ENCODE results near the gene GP1BA. TPM values are rescaled to one million over a fixed set of nuclear protein-coding genes. Genes with fewer than 3 reads are reported as not detected.

GP1BA gene
- total and polyA plus RNA-seq, 2 donors (not counting 1 experiment from before 2014, with no cell fraction given): not detected

- no peak overlapping the region for H3K9ac ChIP-seq (ENCODE audit: insufficient read depth, low read length)
These were observed 21.4 kb downstream of the GP1BA start for GRCh38 chr17:4953451-4953961.

GRCh38 chr17:4955091-4955490, 23.0 kb downstream of the GP1BA start:
- TF ChIP-seq EZH2 (IDR thresholded peaks at IDR 0.05; ENCODE audit: low read length, missing control alignments) (no peak), CTCF (conservative IDR thresholded peaks at IDR 0.05 in 1 of 2, IDR thresholded peaks at IDR 0.05 in 1 of 2; ENCODE audit: low read depth in 1 of 2, low read length in 2 of 2) (no peak)
- DNase-seq (ENCODE audit: low read depth in 2 of 2): no peak
- no peaks in the 10 kb centered on the region for H3K27me3 ChIP-seq (ENCODE audit: control insufficient read depth, insufficient read depth, low read length)
- no peaks in the 10 kb centered on the region for H3K79me2 ChIP-seq (ENCODE audit: control insufficient read depth, insufficient read depth, low read length)
- no peaks in the 10 kb centered on the region for H3K9me3 ChIP-seq (ENCODE audit: control insufficient read depth, insufficient read depth, low read depth, low read length)
- peaks cover 13% of the 10 kb centered on the region for H3K4me1 ChIP-seq (ENCODE audit: control insufficient read depth, extremely low read depth, insufficient read depth, low read length)
- H4K20me1 ChIP-seq (ENCODE audit: control insufficient read depth, extremely low read depth, insufficient read depth, low read length): no peaks in the 10 kb centered on the region
- no peak overlapping the region for H3K4me2 ChIP-seq (ENCODE audit: extremely low read depth, insufficient read depth, low read length)
- H3K36me3 ChIP-seq (ENCODE audit: control insufficient read depth, insufficient read depth, low read length): peaks cover 7% of the 10 kb centered on the region
- H3K4me3 ChIP-seq (replicated peaks in 1 of 4; ENCODE audit: control extremely low read depth in 1 of 4, insufficient read depth in 1 of 4, low read depth in 3 of 4, low read length in 4 of 4): no peak overlapping the region
- no peak overlapping the region for H3K9ac ChIP-seq (ENCODE audit: insufficient read depth, low read length)
- H2AFZ ChIP-seq (ENCODE audit: low read length): no peak overlapping the region
- no peak overlapping the region for H3K27ac ChIP-seq (ENCODE audit: insufficient read depth, low read length)

More at GRCh38 chr17:4953451-4953961, 21.4 kb downstream of the GP1BA start:
- peak overlapping the region in 1 of 4 experiments; percentile 25 for H3K4me3 ChIP-seq (replicated peaks in 1 of 4; ENCODE audit: control extremely low read depth in 1 of 4, insufficient read depth in 1 of 4, low read depth in 3 of 4, low read length in 4 of 4)
- H3K4me2 ChIP-seq (ENCODE audit: extremely low read depth, insufficient read depth, low read length): peak overlapping the region; percentile 57
- no peaks in the 10 kb centered on the region for H3K79me2 ChIP-seq (ENCODE audit: control insufficient read depth, insufficient read depth, low read length)
- peaks cover 15% of the 10 kb centered on the region for H3K4me1 ChIP-seq (ENCODE audit: control insufficient read depth, extremely low read depth, insufficient read depth, low read length)
- H4K20me1 ChIP-seq (ENCODE audit: control insufficient read depth, extremely low read depth, insufficient read depth, low read length): no peaks in the 10 kb centered on the region
- no peaks in the 10 kb centered on the region for H3K9me3 ChIP-seq (ENCODE audit: control insufficient read depth, insufficient read depth, low read depth, low read length)
- peak overlapping the region; percentile 36 for H2AFZ ChIP-seq (ENCODE audit: low read length)
- H3K36me3 ChIP-seq (ENCODE audit: control insufficient read depth, insufficient read depth, low read length): peaks cover 1% of the 10 kb centered on the region
- DNase-seq (ENCODE audit: low read depth in 2 of 2): peak; percentile 56 to 78
- TF ChIP-seq CTCF (conservative IDR thresholded peaks at IDR 0.05 in 1 of 2, IDR thresholded peaks at IDR 0.05 in 1 of 2; ENCODE audit: low read depth in 1 of 2, low read length in 2 of 2) (no peak), EZH2 (IDR thresholded peaks at IDR 0.05; ENCODE audit: low read length, missing control alignments) (no peak)
- H3K27ac ChIP-seq (ENCODE audit: insufficient read depth, low read length): peak overlapping the region; percentile 42
- no peaks in the 10 kb centered on the region for H3K27me3 ChIP-seq (ENCODE audit: control insufficient read depth, insufficient read depth, low read length)

DNA sequence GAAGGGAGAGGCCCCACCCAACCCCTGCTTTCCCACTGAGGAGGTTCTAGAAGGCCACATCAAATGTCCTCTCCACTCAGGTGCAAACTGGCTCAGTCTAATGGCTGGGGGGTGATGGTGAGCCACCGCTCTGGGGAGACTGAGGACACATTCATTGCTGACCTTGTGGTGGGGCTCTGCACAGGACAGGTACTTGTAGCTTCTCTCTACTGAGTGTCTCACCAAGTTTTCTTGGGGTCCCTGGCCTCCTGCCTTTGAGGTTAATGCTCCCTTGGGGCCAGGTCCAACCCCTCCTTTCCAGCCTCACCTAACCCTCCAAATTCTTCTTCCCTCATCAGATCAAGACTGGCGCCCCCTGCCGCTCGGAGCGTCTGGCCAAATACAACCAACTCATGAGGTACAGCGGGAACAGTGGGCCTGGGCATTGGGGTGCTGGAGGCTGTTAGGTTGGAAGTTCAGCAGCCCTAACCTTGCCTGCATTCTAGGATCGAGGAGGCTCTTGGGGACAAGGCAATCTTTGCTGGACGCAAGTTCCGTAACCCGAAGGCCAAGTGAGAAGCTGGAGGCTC, 24.5 kb downstream of the GP1BA start:
- no peak overlapping the region for H3K4me2 ChIP-seq (ENCODE audit: extremely low read depth, insufficient read depth, low read length)
- no peaks in the 10 kb centered on the region for H3K79me2 ChIP-seq (ENCODE audit: control insufficient read depth, insufficient read depth, low read length)
- H3K27me3 ChIP-seq (ENCODE audit: control insufficient read depth, insufficient read depth, low read length): no peaks in the 10 kb centered on the region
- H3K9me3 ChIP-seq (ENCODE audit: control insufficient read depth, insufficient read depth, low read depth, low read length): no peaks in the 10 kb centered on the region
- peaks cover 11% of the 10 kb centered on the region for H3K4me1 ChIP-seq (ENCODE audit: control insufficient read depth, extremely low read depth, insufficient read depth, low read length)
- no peaks in the 10 kb centered on the region for H4K20me1 ChIP-seq (ENCODE audit: control insufficient read depth, extremely low read depth, insufficient read depth, low read length)
- no peak overlapping the region for H3K4me3 ChIP-seq (replicated peaks in 1 of 4; ENCODE audit: control extremely low read depth in 1 of 4, insufficient read depth in 1 of 4, low read depth in 3 of 4, low read length in 4 of 4)
- H2AFZ ChIP-seq (ENCODE audit: low read length): no peak overlapping the region
- H3K27ac ChIP-seq (ENCODE audit: insufficient read depth, low read length): no peak overlapping the region
- DNase-seq (ENCODE audit: low read depth in 2 of 2): no peak
- no peak overlapping the region for H3K9ac ChIP-seq (ENCODE audit: insufficient read depth, low read length)
- H3K36me3 ChIP-seq (ENCODE audit: control insufficient read depth, insufficient read depth, low read length): peaks cover 8% of the 10 kb centered on the region
- TF ChIP-seq EZH2 (IDR thresholded peaks at IDR 0.05; ENCODE audit: low read length, missing control alignments): no peak
- no peak for TF ChIP-seq CTCF (conservative IDR thresholded peaks at IDR 0.05 in 1 of 2, IDR thresholded peaks at IDR 0.05 in 1 of 2; ENCODE audit: low read depth in 1 of 2, low read length in 2 of 2)
